RWPE1 (cell line): ENCODE results near the gene LRRC25.

Experiments used
- CTCF ChIA-PET: fragments of 350-600 bp; sonication (Branson Sonifier 250); formaldehyde crosslinking; extraction: SDS; loops from one replicate; lab custom pipeline; 2021; lab: Yijun Ruan, JAX
- POLR2A ChIA-PET: fragments of 400-600 bp; formaldehyde crosslinking; extraction: SDS; loops from one replicate; lab custom pipeline; 2020; ENCODE audit warnings: antibody characterized with exemption; ENCODE audit not compliant: low non-redundant PET; lab: Yijun Ruan, JAX
- DNase-seq: peaks from one replicate; pipeline ENCODE4 v3.0.0; 2012; ENCODE audit warnings: low spot score
- H3K27ac ChIP-seq: fragments of 450-650 bp; 2 replicates; pipeline ENCODE4 v1.5.1; 2017
- CTCF ChIP-seq: fragments of 450-650 bp; conservative IDR thresholded peaks from 2 replicates; pipeline ENCODE4 v1.5.1; 2017; ENCODE audit warnings: low read depth, mild to moderate bottlenecking

Gene LRRC25

DNA sequence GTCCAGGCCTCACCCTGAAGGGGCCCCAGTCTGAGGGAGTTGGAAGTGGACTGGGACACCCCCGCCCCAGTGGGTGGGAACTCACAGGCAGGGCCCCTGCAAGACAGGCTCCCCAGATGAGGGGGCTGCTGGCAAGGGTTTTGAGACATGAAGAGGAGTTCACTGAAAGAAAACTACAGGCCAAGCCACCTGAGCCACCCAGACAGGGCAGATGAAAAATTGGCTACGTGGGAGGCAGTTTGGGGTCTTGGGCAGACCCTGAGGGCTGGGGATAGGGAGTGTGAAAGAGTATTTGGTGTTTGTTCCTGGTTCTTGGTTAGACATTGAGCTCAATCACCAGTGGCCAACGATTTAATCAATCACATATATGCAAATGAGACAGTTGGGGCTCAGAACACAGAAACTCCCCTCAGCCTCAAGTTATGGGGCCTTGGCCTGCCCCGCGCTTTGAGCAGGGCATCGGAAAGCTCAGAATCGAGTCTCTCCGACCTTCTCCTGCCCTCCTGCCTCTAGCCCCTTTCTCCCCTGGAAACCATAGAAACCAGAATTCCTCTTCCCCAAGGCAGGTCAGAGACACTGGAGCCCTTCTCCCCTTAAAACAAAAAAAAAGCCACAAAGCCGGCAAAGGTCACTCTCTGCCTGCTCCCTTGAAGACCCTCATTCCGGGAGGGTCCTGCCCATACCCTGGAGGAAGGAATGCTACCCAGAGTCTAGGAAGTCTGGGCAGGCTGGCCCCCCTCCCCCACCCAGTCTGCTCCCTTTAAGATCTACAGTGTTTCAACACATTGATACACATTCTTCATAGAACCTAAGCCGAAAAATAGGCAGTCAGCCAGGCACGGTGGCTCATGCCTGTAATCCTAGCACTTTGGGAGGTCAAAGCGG, 41.8 kb upstream of the LRRC25 start:
- no peak for TF ChIP-seq CTCF
- H3K27ac ChIP-seq: peak overlapping the region; percentile 94
- DNase-seq: no peak
- CTCF ChIA-PET: interaction anchor here (0.5 to 2.9 kb wide), 3 partner anchors 11 to 151 kb away, joined by 3 to 16 read pairs (median 3); no protein-coding TSS in a partner anchor
- POLR2A ChIA-PET: no interaction called here

DNA sequence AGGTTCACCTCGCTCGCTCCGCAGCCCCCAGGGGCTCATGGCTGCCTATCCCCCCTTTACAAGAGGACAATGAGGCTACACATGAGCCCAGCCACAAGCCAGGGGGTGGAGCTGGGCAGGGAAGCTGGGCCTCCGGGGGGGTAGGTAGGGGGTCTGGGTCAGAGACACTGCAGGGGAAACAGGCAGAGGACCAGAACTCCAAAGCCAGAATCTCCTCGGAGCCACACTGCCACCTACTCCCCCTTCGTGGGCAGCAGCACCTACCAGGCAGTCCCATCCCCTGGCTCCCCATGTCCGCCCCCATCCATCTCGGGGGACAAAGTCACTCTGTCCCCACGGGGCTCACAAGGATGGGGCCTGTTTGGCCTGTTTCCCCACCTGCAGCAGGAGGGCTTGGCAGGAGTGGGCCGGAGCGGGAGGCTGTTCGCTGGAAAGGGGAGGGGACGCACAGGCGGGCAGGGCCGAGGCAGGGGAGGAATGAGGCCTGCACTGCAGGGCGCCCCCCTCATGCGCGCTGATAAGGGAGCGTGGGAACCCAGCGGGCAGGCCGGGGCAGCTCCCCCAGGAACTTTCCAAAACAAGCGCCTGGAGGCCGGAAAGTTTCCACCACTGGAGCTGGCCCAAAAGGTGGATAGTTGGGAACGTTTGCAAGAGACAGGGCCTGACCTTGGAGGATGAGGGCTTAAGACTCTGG, 41.1 kb upstream of the LRRC25 start:
- ChIA-PET POLR2A (interaction anchor here (0.6 kb wide), 1 partner anchor 15 kb away, joined by 3 read pairs; no protein-coding TSS in a partner anchor), CTCF (interaction anchor here (1.5 to 2.9 kb wide), 2 partner anchors 12 to 20 kb away, joined by 3 to 16 read pairs; no protein-coding TSS in a partner anchor)

DNA sequence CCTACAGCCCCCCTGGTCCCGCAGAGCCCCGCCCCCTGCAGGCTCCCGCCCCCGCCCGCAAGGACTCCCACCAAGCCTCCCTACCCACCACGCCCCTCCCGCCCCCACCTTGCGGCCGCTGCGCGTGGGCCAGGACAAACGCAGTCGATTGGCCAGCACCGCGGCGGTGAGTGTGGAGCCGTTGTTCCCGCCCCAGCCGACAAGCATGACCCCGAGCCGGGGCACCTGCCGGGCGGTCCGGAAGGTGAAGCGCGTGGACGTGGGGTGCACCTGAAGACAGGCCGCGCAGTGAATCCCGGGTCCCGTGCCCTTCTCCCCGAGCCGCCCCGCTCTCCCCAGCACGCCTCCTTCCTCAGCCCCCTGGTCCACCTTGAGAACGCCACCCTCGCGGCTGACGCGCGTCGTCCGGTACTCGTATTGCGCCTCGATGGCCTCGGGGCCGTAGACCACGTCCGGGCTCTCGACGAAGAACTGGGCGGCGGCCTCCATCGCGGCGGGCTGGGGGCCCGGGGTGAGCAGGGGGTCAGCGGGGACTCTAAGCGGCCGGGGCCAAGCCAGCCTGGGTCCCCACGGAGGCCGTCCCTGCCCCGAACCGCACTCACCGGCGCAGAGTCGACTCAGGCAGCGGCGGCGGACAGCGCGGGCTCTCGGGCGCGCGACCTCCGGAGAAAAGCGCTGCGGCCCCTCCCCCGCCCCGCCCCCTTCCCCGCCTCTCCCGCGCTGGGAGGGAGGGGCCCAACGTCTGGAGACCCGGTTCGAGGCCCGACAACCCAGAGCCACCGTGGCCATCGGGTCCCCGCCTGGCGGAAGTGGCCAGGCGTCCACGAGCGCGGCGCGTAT, 40.3 kb upstream of the LRRC25 start, which contains the start of gene ISYNA1:
ISYNA1 (minus strand) TSS at position 643 of the 840 bp plus-strand sequence; CDS start at position 489, 154 bp downstream.
- no peak for DNase-seq
- CTCF ChIA-PET: no interaction called here
- H3K27ac ChIP-seq: peak within 1 kb of the TSS; percentile 94
- POLR2A ChIA-PET: no interaction called here
- no peak for TF ChIP-seq CTCF

More for the DNA sequence above, 41.1 kb upstream of the LRRC25 start:
- H3K27ac ChIP-seq: peak overlapping the region; percentile 94
- no peak for DNase-seq
- TF ChIP-seq CTCF: 0 out of 2 replicates have a peak, but pooled peaks have one; percentile 9

GRCh38 chr19:18436671-18437490, 39.5 kb upstream of the LRRC25 start:
- CTCF ChIA-PET: interaction anchor here (0.6 to 2.0 kb wide), 2 partner anchors 14 to 25 kb away, joined by 3 to 9 read pairs; no protein-coding TSS in a partner anchor
- DNase-seq: no peak

More at GRCh38 chr19:18436671-18437490, 39.5 kb upstream of the LRRC25 start:
- TF ChIP-seq CTCF: no peak
- POLR2A ChIA-PET: no interaction called here
- H3K27ac ChIP-seq: peak overlapping the region; percentile 94
